ENCODE results near the gene DEDD. TPM values are rescaled to one million over a fixed set of nuclear protein-coding genes. Genes with fewer than 3 reads are reported as not detected.

The DEDD gene
- total RNA-seq (2014; rRNA removed) (23.4 and 39.2 TPM in 2 replicates), Bru-seq, nascent RNA (percentile 87 among the genes with signal in this experiment), BruChase-seq, experiment 1, labeled RNA remaining after a 6-hour chase (percentile 92 among the genes with signal in this experiment), BruChase-seq, experiment 2, labeled RNA remaining after a 2-hour chase (percentile 91 among the genes with signal in this experiment)
- long read RNA-seq, transcript DEDD-202 (6 exons, 2,345 nt), result major isoform, 44 of 92 reads
- long read RNA-seq, transcript DEDD-203 (6 exons, 2,300 nt), result minor isoform, 17 of 92 reads
- long read RNA-seq, partial matches to known transcripts, result 5 of 92 reads
- long read RNA-seq, other reads (novel, unspliced or antisense), result 22 of 92 reads

- ChIA-PET CTCF (interaction anchor here (0.9 to 1.1 kb wide), 2 partner anchors 21 to 33 kb away, joined by 5 read pairs; partner anchors contain the start of genes PPOX and UFC1), POLR2A (ENCODE audit: unreplicated experiment) (interaction anchor here (0.6 to 0.9 kb wide), 3 partner anchors 15 to 407 kb away, joined by 3 to 6 read pairs (median 6); partner anchors contain the start of genes F11R, NIT1 and PFDN2)
- peak within 1 kb of the TSS; percentile 87 for H2AFZ ChIP-seq (ENCODE audit: low read length)
- DNase-seq (peak; percentile 97), ATAC-seq (peak; percentile 84)
- peaks cover 17% of the 10 kb centered on the region for H3K36me3 ChIP-seq (ENCODE audit: low read depth, low read length)
- H3F3A ChIP-seq (ENCODE audit: low read length, unreplicated experiment), result peaks cover 5% of the 10 kb centered on the region
- H3K4me3 ChIP-seq (ENCODE audit: low read length), result peak within 1 kb of the TSS; percentile 90
- TSS peak; percentile 60 for BruUV-seq (replicated peaks)
- peaks cover 73% of the 10 kb centered on the region for H3K79me2 ChIP-seq (ENCODE audit: low read length)
- no peaks in the 10 kb centered on the region for H4K20me1 ChIP-seq (ENCODE audit: low read length)
- H3K4me1 ChIP-seq (ENCODE audit: insufficient read depth, low read length), result peaks cover 18% of the 10 kb centered on the region
- TF ChIP-seq CTCF (conservative IDR thresholded peaks at IDR 0.05; ENCODE audit: low read depth, low read length) (0 out of 2 replicates have a peak, but pooled peaks have one; percentile 39), EZH2 (IDR thresholded peaks at IDR 0.05; ENCODE audit: low read length, unreplicated experiment) (no peak), EZH2phosphoT487 (IDR thresholded peaks at IDR 0.05; ENCODE audit: borderline replicate concordance, low read length) (no peak)
- H3K9me3 ChIP-seq (ENCODE audit: low read length), result no peaks in the 10 kb centered on the region
- peak within 1 kb of the TSS; percentile 94 for H3K9ac ChIP-seq (ENCODE audit: low read length)
- H3K9me2 ChIP-seq (replicated peaks; ENCODE audit: low read length), result no peaks in the 10 kb centered on the region
- intact Hi-C loops (cut with micrococcal nuclease), result loop anchor here (1.0 to 2.0 kb wide), 3 partner anchors 13 to 34 kb away; partner anchors contain the start of genes KLHDC9 and UFC1
- H3K4me2 ChIP-seq (ENCODE audit: low read length), result peak within 1 kb of the TSS; percentile 98
- H3K27me3 ChIP-seq (ENCODE audit: low read length), result no peaks in the 10 kb centered on the region
- H3K27ac ChIP-seq (ENCODE audit: low read length), result peak within 1 kb of the TSS; percentile 91
These were observed at the start of gene DEDD for GRCh38 chr1:161132410-161133219. TSS of gene DEDD (minus strand) at chr1:161132667. CDS start at chr1:161124462, 8,205 bp downstream.

- Histone ChIP-seq H3K27me3 (ENCODE audit: low read length) (no peaks in the 10 kb centered on the region), H3K9ac (ENCODE audit: low read length) (no peak overlapping the region), H3K4me2 (ENCODE audit: low read length) (peak overlapping the region; percentile 18), H3K4me1 (ENCODE audit: insufficient read depth, low read length) (peaks cover 22% of the 10 kb centered on the region), H3K9me2 (replicated peaks; ENCODE audit: low read length) (no peaks in the 10 kb centered on the region), H3K79me2 (ENCODE audit: low read length) (peaks cover under 1% of the 10 kb centered on the region), H3K27ac (ENCODE audit: low read length) (peak overlapping the region; percentile 54), H3K4me3 (ENCODE audit: low read length) (no peak overlapping the region), H4K20me1 (ENCODE audit: low read length) (no peaks in the 10 kb centered on the region), H3K9me3 (ENCODE audit: low read length) (no peaks in the 10 kb centered on the region), H3F3A (ENCODE audit: low read length, unreplicated experiment) (no peaks in the 10 kb centered on the region), H2AFZ (ENCODE audit: low read length) (peak overlapping the region; percentile 42), H3K36me3 (ENCODE audit: low read depth, low read length) (no peaks in the 10 kb centered on the region)
- ChIA-PET POLR2A (ENCODE audit: unreplicated experiment) (interaction anchor here (0.5 to 1.0 kb wide), 4 partner anchors 10 to 230 kb away, joined by 3 to 12 read pairs (median 3); no protein-coding TSS in a partner anchor), CTCF (interaction anchor here (0.6 to 1.5 kb wide), 4 partner anchors 9 to 200 kb away, joined by 3 to 11 read pairs (median 3); partner anchors contain the start of genes NDUFS2 and TOMM40L)
- ATAC-seq (peak; percentile 78), DNase-seq (peak; percentile 77)
- intact Hi-C loops (cut with micrococcal nuclease), result loop anchor here (10.0 kb wide), 1 partner anchor 563 kb away; the partner anchor contains the start of gene DUSP12
- BruUV-seq (replicated peaks), result no TSS peak
- no peak for TF ChIP-seq EZH2 (IDR thresholded peaks at IDR 0.05; ENCODE audit: low read length, unreplicated experiment)
- TF ChIP-seq CTCF (conservative IDR thresholded peaks at IDR 0.05; ENCODE audit: low read depth, low read length), result no peak
- no peak for TF ChIP-seq EZH2phosphoT487 (IDR thresholded peaks at IDR 0.05; ENCODE audit: borderline replicate concordance, low read length)
These were observed 49.7 kb upstream of the DEDD start for GRCh38 chr1:161182214-161182613.

Data from PC-3 (cell line).